IMR-90 (cell line): Measurements from ENCODE around the gene PPP1R13L. TPM values are rescaled to one million over a fixed set of nuclear protein-coding genes. Genes with fewer than 3 reads are reported as not detected.

ENCODE experiments used
- ATAC-seq: fragments of 200-7000 bp; cut with Tn5 transposase; 2 replicates; pipeline ENCODE4 v1.9.1; 2020; ENCODE audit warnings: low read depth, mild to moderate bottlenecking, moderate library complexity
- BruUV-seq: library from RNA; stranded (reverse); fragments of 400-500 nt; replicated peaks from 2 replicates; lab custom pipeline; 2021; lab: Mats Ljungman, UMichigan
- CTCF ChIA-PET: fragments of 300-600 bp; formaldehyde crosslinking; extraction: SDS; loops from one replicate; lab custom pipeline; 2021; ENCODE audit warnings: antibody characterized with exemption; lab: Yijun Ruan, JAX
- POLR2A ChIA-PET: fragments of 300-600 bp; sonication (Branson Sonifier 250); formaldehyde crosslinking; loops from one replicate; lab custom pipeline; 2022; ENCODE audit warnings: antibody characterized with exemption; ENCODE audit not compliant: unreplicated experiment; lab: Charles Lee
- DNase-seq: peaks from one replicate; pipeline ENCODE4 v3.0.0; 2013
- H2AFZ ChIP-seq: replicated peaks from 2 replicates; pipeline ENCODE3; 2013; ENCODE audit warnings: low read length, mild to moderate bottlenecking; ENCODE audit not compliant: poor library complexity
- H2AK5ac ChIP-seq: 2 replicates; pipeline ENCODE4 v1.6.1; 2013; ENCODE audit warnings: low read depth, low read length, inconsistent platforms
- H2AK9ac ChIP-seq: replicated peaks from 2 replicates; pipeline ENCODE3; 2013; ENCODE audit warnings: mild to moderate bottlenecking, low read depth, low read length, moderate library complexity; ENCODE audit not compliant: poor library complexity
- H2BK120ac ChIP-seq: 2 replicates; pipeline ENCODE4 v1.6.1; 2013; ENCODE audit warnings: low read depth, low read length, inconsistent platforms
- H2BK15ac ChIP-seq: 3 replicates; pipeline ENCODE4 v1.6.1; 2013; ENCODE audit warnings: low read depth, low read length, inconsistent platforms
- H2BK20ac ChIP-seq: 2 replicates; pipeline ENCODE4 v1.6.1; 2013; ENCODE audit warnings: low read depth, mild to moderate bottlenecking, inconsistent platforms, low read length, moderate library complexity
- H2BK5ac ChIP-seq: 2 replicates; pipeline ENCODE4 v1.6.1; 2013; ENCODE audit warnings: mild to moderate bottlenecking, low read depth, low read length, inconsistent platforms; ENCODE audit not compliant: poor library complexity, severe bottlenecking
- H3K14ac ChIP-seq: replicated peaks from 2 replicates; pipeline ENCODE4 v1.6.1; 2013; ENCODE audit warnings: low read depth, low read length, inconsistent platforms
- H3K18ac ChIP-seq: 2 replicates; pipeline ENCODE4 v1.6.1; 2013; ENCODE audit warnings: low read depth, low read length, control low read depth
- H3K23ac ChIP-seq: 2 replicates; pipeline ENCODE4 v1.6.1; 2013; ENCODE audit warnings: low read depth, low read length, inconsistent platforms
- H3K27ac ChIP-seq: 2 replicates; pipeline ENCODE4 v1.5.1; 2013; ENCODE audit warnings: mild to moderate bottlenecking, control low read depth, low read length; ENCODE audit not compliant: insufficient read depth
- H3K27me3 ChIP-seq: 2 replicates; pipeline ENCODE4 v1.6.1; 2013; ENCODE audit warnings: low read length; ENCODE audit not compliant: control insufficient read depth, insufficient read depth
- H3K36me3 ChIP-seq: 2 replicates; pipeline ENCODE4 v1.6.1; 2013; ENCODE audit warnings: low read length, mixed read lengths; ENCODE audit not compliant: control insufficient read depth, insufficient read depth
- H3K4ac ChIP-seq: 2 replicates; pipeline ENCODE4 v1.6.1; 2013; ENCODE audit warnings: low read depth, low read length, inconsistent platforms
- H3K4me1 ChIP-seq: 2 replicates; pipeline ENCODE4 v1.6.1; 2013; ENCODE audit warnings: low read length, mixed read lengths; ENCODE audit not compliant: control insufficient read depth, insufficient read depth
- H3K4me2 ChIP-seq: 2 replicates; pipeline ENCODE4 v1.6.1; 2013; ENCODE audit warnings: low read depth, mild to moderate bottlenecking, control low read depth, low read length, moderate library complexity
- H3K4me3 ChIP-seq: 2 replicates; pipeline ENCODE4 v1.5.1; 2013; ENCODE audit warnings: low read depth, mild to moderate bottlenecking, control low read depth, low read length, moderate library complexity; ENCODE audit not compliant: insufficient read depth
- H3K56ac ChIP-seq: 2 replicates; pipeline ENCODE4 v1.6.1; 2013; ENCODE audit warnings: low read length, inconsistent platforms; ENCODE audit not compliant: insufficient read depth; ENCODE audit errors: extremely low read depth
- H3K79me1 ChIP-seq, 2 experiments: 2 replicates each; pipeline ENCODE4 v1.6.1; 2013; ENCODE audit warnings: low read length in 2 of 2, inconsistent platforms in 1 of 2, low read depth in 1 of 2
- H3K9ac ChIP-seq: 2 replicates; pipeline ENCODE4 v1.6.1; 2013; ENCODE audit warnings: low read depth, low read length, control low read depth
- H3K9me1 ChIP-seq: 2 replicates; pipeline ENCODE4 v1.6.1; 2013; ENCODE audit warnings: low read length, inconsistent platforms; ENCODE audit not compliant: insufficient read depth
- H3K9me3 ChIP-seq: 2 replicates; pipeline ENCODE4 v1.6.1; 2013; ENCODE audit warnings: low read length; ENCODE audit not compliant: control insufficient read depth, insufficient read depth
- H4K20me1 ChIP-seq: 2 replicates; pipeline ENCODE4 v1.6.1; 2013; ENCODE audit warnings: low read length, inconsistent platforms; ENCODE audit not compliant: insufficient read depth
- H4K5ac ChIP-seq: 2 replicates; pipeline ENCODE4 v1.6.1; 2013; ENCODE audit warnings: mild to moderate bottlenecking, low read depth, low read length, control low read depth
- H4K8ac ChIP-seq, 2 experiments: 2 replicates each; pipeline ENCODE4 v1.6.1; 2013; ENCODE audit warnings: low read depth in 2 of 2, low read length in 2 of 2, control low read depth in 1 of 2, inconsistent platforms in 1 of 2
- H4K91ac ChIP-seq: 2 replicates; pipeline ENCODE4 v1.6.1; 2013; ENCODE audit warnings: low read depth, low read length, inconsistent platforms; ENCODE audit not compliant: insufficient read depth
- BHLHE40 ChIP-seq: fragments of 150-350 bp; IDR thresholded peaks from 2 replicates; pipeline ENCODE4 v1.6.1; 2016; ENCODE audit warnings: mild to moderate bottlenecking, low read depth, low read length
- CHD1 ChIP-seq: IDR thresholded peaks from 2 replicates; pipeline ENCODE4 v1.6.1; 2012; ENCODE audit warnings: low read depth, low read length, improper control_type of control experiment
- FOS ChIP-seq: fragments of 150-350 bp; IDR thresholded peaks from 2 replicates; pipeline ENCODE4 v1.6.1; 2016; ENCODE audit warnings: low read depth, low read length
- MAFK ChIP-seq: IDR thresholded peaks from 2 replicates; pipeline ENCODE4 v1.6.1; 2012; ENCODE audit warnings: low read depth, low read length, improper control_type of control experiment
- MAZ ChIP-seq: IDR thresholded peaks from 2 replicates; pipeline ENCODE4 v1.6.1; 2012; ENCODE audit warnings: low read depth, mild to moderate bottlenecking, low read length, improper control_type of control experiment, moderate library complexity, borderline replicate concordance
- MXI1 ChIP-seq: IDR thresholded peaks from 2 replicates; pipeline ENCODE4 v1.6.1; 2012; ENCODE audit warnings: low read depth, mild to moderate bottlenecking, low read length, moderate library complexity, borderline replicate concordance
- POLR2A ChIP-seq: IDR thresholded peaks from 2 replicates; pipeline ENCODE4 v1.6.1; 2012; ENCODE audit warnings: mild to moderate bottlenecking, low read depth, low read length
- RAD21 ChIP-seq: IDR thresholded peaks from 2 replicates; pipeline ENCODE4 v1.6.1; 2012; ENCODE audit warnings: low read length, improper control_type of control experiment
- RCOR1 ChIP-seq: IDR thresholded peaks from 2 replicates; pipeline ENCODE4 v1.6.1; 2012; ENCODE audit warnings: mild to moderate bottlenecking, low read length, improper control_type of control experiment; ENCODE audit not compliant: insufficient replicate concordance
- RFX5 ChIP-seq: IDR thresholded peaks from 2 replicates; pipeline ENCODE4 v1.8.0; 2012; ENCODE audit warnings: low read depth, mild to moderate bottlenecking, low read length, moderate library complexity
- WGBS, 2 experiments: methylation state at CpG; one replicate each; pipeline versions ENCODE4 v1.1.5 to v1.1.7; 2013; ENCODE audit warnings: missing lambda C conversion rate in 2 of 2; ENCODE audit not compliant: insufficient read length in 1 of 2; ENCODE audit errors: extremely low coverage in 2 of 2; 5-methylcytosine and 5-hydroxymethylcytosine counted together
- dilution Hi-C: fragments of 300-500 bp; cut with HindIII; formaldehyde crosslinking; loops from one replicate; pipeline ENCODE4 v1.14.3; 2018; ENCODE audit warnings: low sequenced_read_pairs; ENCODE audit not compliant: unreplicated experiment
- in situ Hi-C: fragments of 300-500 bp; cut with MboI; formaldehyde crosslinking; loops from 3 replicates; pipeline ENCODE4 v1.14.3; 2019; ENCODE audit warnings: low sequenced_read_pairs, inconsistent platforms, mixed read lengths
- intact Hi-C: fragments of 100-400 bp; cut with micrococcal nuclease; formaldehyde crosslinking; loops from 2 replicates; pipeline ENCODE4 v1.10.0; 2022
- polyA plus RNA-seq, 3 experiments: library from polyadenylated mRNA; depleted of rRNA; stranded (reverse); fragments of >200 nt; gene quantifications; 2 replicates each; pipeline ENCODE4 v1.2.3, GENCODE V29; 2012; ENCODE audit warnings: low replicate concordance in 1 of 3
- total RNA-seq: library from RNA; depleted of rRNA; stranded (reverse); fragments of >200 nt; gene quantifications from 2 replicates; pipeline ENCODE4 v1.2.3, GENCODE V29; 2012
- TF ChIP-seq, protein P1 (sequence below): fragments of 150-350 bp; IDR thresholded peaks from 2 replicates; pipeline ENCODE4 v1.6.1; 2017; ENCODE audit warnings: mild to moderate bottlenecking, antibody characterized with exemption, low read length, low read depth
- TF ChIP-seq, protein P2 (sequence below): fragments of 150-350 bp; IDR thresholded peaks from 2 replicates; pipeline ENCODE4 v1.6.1; 2016; ENCODE audit warnings: low read depth, mild to moderate bottlenecking, low read length, moderate library complexity, borderline replicate concordance
- TF ChIP-seq, protein P3 (sequence below): conservative IDR thresholded peaks from 2 replicates; pipeline ENCODE4 v1.5.1; 2012; ENCODE audit warnings: mild to moderate bottlenecking, low read depth, low read length, improper control_type of control experiment

The PPP1R13L gene
- total and polyA plus RNA-seq, 2 of the 4 experiments (the other 2 are of a cell fraction), result 3.0 to 13.3 TPM

DNA sequence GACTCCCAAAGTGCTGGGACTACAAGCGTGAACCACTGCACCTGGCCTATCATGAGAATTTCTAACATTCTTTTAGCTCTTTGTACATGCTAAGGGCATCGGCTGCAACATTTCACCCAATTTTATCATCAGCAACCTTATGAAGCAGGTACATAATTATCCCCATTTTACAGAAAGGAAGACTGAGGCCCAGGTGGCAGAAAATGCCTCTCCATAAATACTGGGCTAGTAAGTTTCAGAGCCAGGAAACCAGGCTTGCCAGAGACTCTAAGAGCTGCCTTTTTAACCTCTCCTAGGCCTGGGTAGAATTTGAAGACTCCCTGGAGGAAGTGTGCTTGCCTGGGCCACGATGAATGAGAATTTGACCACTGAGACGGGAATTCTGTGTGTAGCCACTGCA is 36.7 kb downstream of the PPP1R13L start:
- TF ChIP-seq BHLHE40 (no peak), FOS (no peak), MAZ (no peak), RAD21 (no peak), POLR2A (no peak), MAFK (no peak), RCOR1 (no peak), CHD1 (no peak), RFX5 (no peak), MXI1 (no peak)
- TF ChIP-seq, protein P1, sequence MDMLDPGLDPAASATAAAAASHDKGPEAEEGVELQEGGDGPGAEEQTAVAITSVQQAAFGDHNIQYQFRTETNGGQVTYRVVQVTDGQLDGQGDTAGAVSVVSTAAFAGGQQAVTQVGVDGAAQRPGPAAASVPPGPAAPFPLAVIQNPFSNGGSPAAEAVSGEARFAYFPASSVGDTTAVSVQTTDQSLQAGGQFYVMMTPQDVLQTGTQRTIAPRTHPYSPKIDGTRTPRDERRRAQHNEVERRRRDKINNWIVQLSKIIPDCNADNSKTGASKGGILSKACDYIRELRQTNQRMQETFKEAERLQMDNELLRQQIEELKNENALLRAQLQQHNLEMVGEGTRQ, result no peak
- TF ChIP-seq, protein P2, sequence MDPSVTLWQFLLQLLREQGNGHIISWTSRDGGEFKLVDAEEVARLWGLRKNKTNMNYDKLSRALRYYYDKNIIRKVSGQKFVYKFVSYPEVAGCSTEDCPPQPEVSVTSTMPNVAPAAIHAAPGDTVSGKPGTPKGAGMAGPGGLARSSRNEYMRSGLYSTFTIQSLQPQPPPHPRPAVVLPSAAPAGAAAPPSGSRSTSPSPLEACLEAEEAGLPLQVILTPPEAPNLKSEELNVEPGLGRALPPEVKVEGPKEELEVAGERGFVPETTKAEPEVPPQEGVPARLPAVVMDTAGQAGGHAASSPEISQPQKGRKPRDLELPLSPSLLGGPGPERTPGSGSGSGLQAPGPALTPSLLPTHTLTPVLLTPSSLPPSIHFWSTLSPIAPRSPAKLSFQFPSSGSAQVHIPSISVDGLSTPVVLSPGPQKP, result no peak
- TF ChIP-seq, protein P3, sequence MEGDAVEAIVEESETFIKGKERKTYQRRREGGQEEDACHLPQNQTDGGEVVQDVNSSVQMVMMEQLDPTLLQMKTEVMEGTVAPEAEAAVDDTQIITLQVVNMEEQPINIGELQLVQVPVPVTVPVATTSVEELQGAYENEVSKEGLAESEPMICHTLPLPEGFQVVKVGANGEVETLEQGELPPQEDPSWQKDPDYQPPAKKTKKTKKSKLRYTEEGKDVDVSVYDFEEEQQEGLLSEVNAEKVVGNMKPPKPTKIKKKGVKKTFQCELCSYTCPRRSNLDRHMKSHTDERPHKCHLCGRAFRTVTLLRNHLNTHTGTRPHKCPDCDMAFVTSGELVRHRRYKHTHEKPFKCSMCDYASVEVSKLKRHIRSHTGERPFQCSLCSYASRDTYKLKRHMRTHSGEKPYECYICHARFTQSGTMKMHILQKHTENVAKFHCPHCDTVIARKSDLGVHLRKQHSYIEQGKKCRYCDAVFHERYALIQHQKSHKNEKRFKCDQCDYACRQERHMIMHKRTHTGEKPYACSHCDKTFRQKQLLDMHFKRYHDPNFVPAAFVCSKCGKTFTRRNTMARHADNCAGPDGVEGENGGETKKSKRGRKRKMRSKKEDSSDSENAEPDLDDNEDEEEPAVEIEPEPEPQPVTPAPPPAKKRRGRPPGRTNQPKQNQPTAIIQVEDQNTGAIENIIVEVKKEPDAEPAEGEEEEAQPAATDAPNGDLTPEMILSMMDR, result no peak
- no peak overlapping the region for H4K91ac ChIP-seq
- no peak overlapping the region for H3K14ac ChIP-seq
- no peak overlapping the region for H3K23ac ChIP-seq
- H4K20me1 ChIP-seq, result no peaks in the 10 kb centered on the region
- H3K4ac ChIP-seq, result no peak overlapping the region
- H4K8ac ChIP-seq, result no peak overlapping the region
- ATAC-seq (no peak), DNase-seq (no peak)
- H2AK9ac ChIP-seq, result no peak overlapping the region
- peaks cover 21 to 35% of the 10 kb centered on the region in 2 experiments for H3K79me1 ChIP-seq
- BruUV-seq, result no TSS peak
- H3K36me3 ChIP-seq, result peaks cover 15% of the 10 kb centered on the region
- no peak overlapping the region for H3K27ac ChIP-seq
- dilution Hi-C loops, result no loop called here
- no peak overlapping the region for H2AFZ ChIP-seq
- WGBS, 2 experiments, result 88% methylated on average over 2 of the region's 4 CpGs; no CpG with 5 or more reads in 1 of the 2 experiments
- peaks cover 9% of the 10 kb centered on the region for H3K9me1 ChIP-seq
- peaks cover 4% of the 10 kb centered on the region for H3K4me1 ChIP-seq
- in situ Hi-C loops, result no loop called here
- no peak overlapping the region for H2AK5ac ChIP-seq
- H3K4me2 ChIP-seq, result no peak overlapping the region
- no peak overlapping the region for H2BK15ac ChIP-seq
- no peak overlapping the region for H3K9ac ChIP-seq
- no peak overlapping the region for H2BK5ac ChIP-seq
- CTCF ChIA-PET, result interaction anchor here (1.1 kb wide), 1 partner anchor 71 kb away, joined by 3 read pairs; no protein-coding TSS in a partner anchor
- H3K56ac ChIP-seq, result no peak overlapping the region
- no peak overlapping the region for H3K18ac ChIP-seq
- H3K9me3 ChIP-seq, result no peaks in the 10 kb centered on the region
- no peaks in the 10 kb centered on the region for H3K27me3 ChIP-seq
- no peak overlapping the region for H2BK20ac ChIP-seq
- intact Hi-C loops, result no loop called here
- POLR2A ChIA-PET, result no interaction called here
- H3K4me3 ChIP-seq, result no peak overlapping the region
- no peak overlapping the region for H2BK120ac ChIP-seq
- no peak overlapping the region for H4K5ac ChIP-seq
